ENCODE data around the gene RDH12. TPM values are rescaled to one million over a fixed set of nuclear protein-coding genes. Genes with fewer than 3 reads are reported as not detected.

RDH12 gene
- total RNA-seq, 1 experiment from 2014 or later: not detected

GRCh38 chr14:67721875-67722274 is 20.2 kb downstream of the RDH12 start:
- Histone ChIP-seq H3K4me1 (no peaks in the 10 kb centered on the region), H3K4me3 (no peak overlapping the region), H3K9me3 (replicated peaks) (no peaks in the 10 kb centered on the region), H3K36me3 (no peaks in the 10 kb centered on the region), H3K27ac (no peak overlapping the region), H3K27me3 (no peaks in the 10 kb centered on the region)
- no peak for DNase-seq

- no peaks in the 10 kb centered on the region for H3K4me1 ChIP-seq
- no peaks in the 10 kb centered on the region for H3K9me3 ChIP-seq (replicated peaks)
- no peaks in the 10 kb centered on the region for H3K27me3 ChIP-seq
- H3K4me3 ChIP-seq: no peak overlapping the region
- DNase-seq: no peak
- no peaks in the 10 kb centered on the region for H3K36me3 ChIP-seq
- H3K27ac ChIP-seq: no peak overlapping the region
These were observed 20.6 kb downstream of the RDH12 start for GRCh38 chr14:67722293-67722692.

- DNase-seq: no peak
- Histone ChIP-seq H3K9me3 (replicated peaks) (no peaks in the 10 kb centered on the region), H3K27ac (no peak overlapping the region), H3K36me3 (no peaks in the 10 kb centered on the region), H3K4me3 (no peak overlapping the region), H3K27me3 (no peaks in the 10 kb centered on the region), H3K4me1 (no peaks in the 10 kb centered on the region)
These were observed 23.5 kb downstream of the RDH12 start for GRCh38 chr14:67725171-67725570.

- no peaks in the 10 kb centered on the region for H3K4me1 ChIP-seq
- no peak overlapping the region for H3K4me3 ChIP-seq
- H3K9me3 ChIP-seq (replicated peaks): no peaks in the 10 kb centered on the region
- H3K27me3 ChIP-seq: no peaks in the 10 kb centered on the region
- H3K27ac ChIP-seq: no peak overlapping the region
- no peak for DNase-seq
- H3K36me3 ChIP-seq: no peaks in the 10 kb centered on the region
These were observed 25.7 kb downstream of the RDH12 start for GRCh38 chr14:67727361-67727760.

GRCh38 chr14:67728258-67728657 is 26.6 kb downstream of the RDH12 start:
- peaks cover 1% of the 10 kb centered on the region for H3K4me1 ChIP-seq

GRCh38 chr14:67729072-67729885 is 27.6 kb downstream of the RDH12 start:
- H3K27ac ChIP-seq: no peak overlapping the region
- H3K36me3 ChIP-seq: no peaks in the 10 kb centered on the region
- H3K4me1 ChIP-seq: peaks cover 10% of the 10 kb centered on the region
- H3K4me3 ChIP-seq: no peak overlapping the region
- no peak for DNase-seq
- no peaks in the 10 kb centered on the region for H3K9me3 ChIP-seq (replicated peaks)
- H3K27me3 ChIP-seq: no peaks in the 10 kb centered on the region

More at GRCh38 chr14:67728258-67728657, 26.6 kb downstream of the RDH12 start:
- Histone ChIP-seq H3K36me3 (no peaks in the 10 kb centered on the region), H3K27me3 (no peaks in the 10 kb centered on the region), H3K27ac (no peak overlapping the region), H3K9me3 (replicated peaks) (no peaks in the 10 kb centered on the region), H3K4me3 (no peak overlapping the region)
- no peak for DNase-seq

- no peak overlapping the region for H3K27ac ChIP-seq
- no peak overlapping the region for H3K4me3 ChIP-seq
- no peaks in the 10 kb centered on the region; the same call in 1 of the 2 replicates for H3K9me3 ChIP-seq (replicated peaks)
- H3K4me1 ChIP-seq: peaks cover 11% of the 10 kb centered on the region
- peak; percentile 57 to 60 for DNase-seq
- no peaks in the 10 kb centered on the region for H3K36me3 ChIP-seq
- H3K27me3 ChIP-seq: no peaks in the 10 kb centered on the region
These were observed 31.9 kb downstream of the RDH12 start for GRCh38 chr14:67733616-67734015.

GRCh38 chr14:67734675-67735074 is 33.0 kb downstream of the RDH12 start:
- Histone ChIP-seq H3K4me1 (peaks cover 18% of the 10 kb centered on the region), H3K27ac (no peak overlapping the region), H3K4me3 (no peak overlapping the region), H3K36me3 (no peaks in the 10 kb centered on the region), H3K9me3 (replicated peaks) (no peaks in the 10 kb centered on the region; the same call in 1 of the 2 replicates), H3K27me3 (no peaks in the 10 kb centered on the region)
- no peak for DNase-seq

- no peak for DNase-seq
- H3K27me3 ChIP-seq: no peaks in the 10 kb centered on the region
- no peak overlapping the region for H3K4me3 ChIP-seq
- H3K9me3 ChIP-seq (replicated peaks): no peaks in the 10 kb centered on the region; the same call in 1 of the 2 replicates
- no peak overlapping the region for H3K27ac ChIP-seq
- H3K36me3 ChIP-seq: no peaks in the 10 kb centered on the region
- H3K4me1 ChIP-seq: peaks cover 18% of the 10 kb centered on the region
These were observed 33.9 kb downstream of the RDH12 start for GRCh38 chr14:67735336-67736147.

- H3K27me3 ChIP-seq: no peaks in the 10 kb centered on the region
- H3K27ac ChIP-seq: no peak overlapping the region
- no peak for DNase-seq
- no peaks in the 10 kb centered on the region; the same call in 1 of the 2 replicates for H3K9me3 ChIP-seq (replicated peaks)
- no peaks in the 10 kb centered on the region for H3K36me3 ChIP-seq
- no peak overlapping the region for H3K4me3 ChIP-seq
- peaks cover 18% of the 10 kb centered on the region for H3K4me1 ChIP-seq
These were observed 35.1 kb downstream of the RDH12 start for GRCh38 chr14:67736771-67737170.

- peak; percentile 53 to 67 for DNase-seq
- H3K4me3 ChIP-seq: peak overlapping the region; percentile 36
- H3K4me1 ChIP-seq: peaks cover 10% of the 10 kb centered on the region
- H3K27ac ChIP-seq: peak overlapping the region; percentile 42
- no peaks in the 10 kb centered on the region for H3K36me3 ChIP-seq
- H3K9me3 ChIP-seq (replicated peaks): no peaks in the 10 kb centered on the region; the same call in 1 of the 2 replicates
- no peaks in the 10 kb centered on the region for H3K27me3 ChIP-seq
These were observed 37.2 kb downstream of the RDH12 start for GRCh38 chr14:67738740-67739504.

- Histone ChIP-seq H3K4me3 (no peak overlapping the region), H3K27me3 (no peaks in the 10 kb centered on the region), H3K27ac (no peak overlapping the region), H3K4me1 (peaks cover 3% of the 10 kb centered on the region; the same call in 1 of the 2 replicates), H3K9me3 (replicated peaks) (no peaks in the 10 kb centered on the region), H3K36me3 (no peaks in the 10 kb centered on the region)
- no peak for DNase-seq
These were observed 42.4 kb downstream of the RDH12 start for GRCh38 chr14:67744046-67744445.

GRCh38 chr14:67746927-67747326 is 45.2 kb downstream of the RDH12 start:
- Histone ChIP-seq H3K4me3 (no peak overlapping the region), H3K27me3 (no peaks in the 10 kb centered on the region), H3K27ac (no peak overlapping the region), H3K36me3 (no peaks in the 10 kb centered on the region; the same call in 1 of the 2 replicates), H3K9me3 (replicated peaks) (no peaks in the 10 kb centered on the region), H3K4me1 (no peaks in the 10 kb centered on the region)
- DNase-seq: no peak

- Histone ChIP-seq H3K4me3 (no peak overlapping the region), H3K9me3 (replicated peaks) (no peaks in the 10 kb centered on the region), H3K36me3 (no peaks in the 10 kb centered on the region; the same call in 1 of the 2 replicates), H3K27me3 (no peaks in the 10 kb centered on the region), H3K27ac (no peak overlapping the region), H3K4me1 (no peaks in the 10 kb centered on the region)
- DNase-seq: no peak
These were observed 46.6 kb downstream of the RDH12 start for GRCh38 chr14:67748312-67748711.
